Stimulated activated CD4-positive, alpha-beta T cell treated with anti-CD3 and anti-CD28 coated beads, TNF-alpha, amount 100 ng/mL, for 4 hours (primary cell): Measurements from ENCODE around the gene SGCD.

Experiments used
- DNase-seq, 3 experiments: peaks; one replicate each; pipeline ENCODE4 v3.0.0-alpha.2; 2020; ENCODE audit warnings: low read depth in 3 of 3

SGCD gene

DNA sequence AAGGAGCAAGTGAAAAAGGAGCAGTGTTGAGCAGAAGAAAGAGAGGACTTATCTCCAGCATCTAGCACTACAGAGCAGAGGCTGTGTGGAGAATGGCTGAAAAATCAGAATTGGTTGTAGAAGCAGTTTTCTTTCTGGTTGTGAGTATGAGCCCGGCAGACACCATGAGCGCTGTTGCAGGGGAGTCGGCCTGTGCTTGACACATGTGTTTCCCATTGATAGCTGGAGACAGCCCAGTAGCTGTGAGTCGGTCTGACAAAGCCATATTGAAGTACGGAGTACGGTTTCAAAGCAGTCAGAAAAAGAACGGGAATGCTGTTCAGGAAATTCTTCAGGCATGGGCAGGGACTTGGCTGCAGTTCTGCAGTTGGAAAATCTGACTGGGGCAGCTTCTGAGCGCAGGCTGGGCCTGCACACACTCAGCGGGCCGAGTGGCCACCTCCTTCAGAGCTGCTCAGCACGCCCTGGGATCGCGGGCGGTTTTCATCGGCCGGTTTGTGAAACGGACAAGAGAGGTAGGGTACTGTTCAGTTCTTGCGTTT is at the start of gene SGCD:
TSS of gene SGCD (plus strand) at position 447 of the 542 bp plus-strand sequence.
- DNase-seq, result no peak

DNA sequence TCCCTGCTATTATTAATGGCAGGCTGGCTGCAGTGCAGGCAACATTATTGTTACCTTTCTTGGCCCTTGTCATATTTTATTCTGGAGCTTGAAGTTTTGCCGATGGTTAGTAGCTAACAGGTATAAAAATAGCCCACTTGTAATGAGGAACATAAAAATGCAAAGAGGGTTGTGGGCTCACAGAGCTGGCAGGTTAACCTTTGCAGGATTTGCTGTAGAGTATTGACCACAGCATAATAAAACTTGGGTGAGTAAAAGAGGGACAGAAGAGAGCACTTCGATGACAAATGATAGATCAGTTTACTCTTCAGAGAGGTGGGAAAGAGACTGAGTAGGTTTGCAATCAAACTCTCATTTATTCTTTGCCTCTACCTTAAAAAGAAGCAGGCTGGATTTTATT is 49.7 kb upstream of the SGCD start:
- no peak for DNase-seq

DNA sequence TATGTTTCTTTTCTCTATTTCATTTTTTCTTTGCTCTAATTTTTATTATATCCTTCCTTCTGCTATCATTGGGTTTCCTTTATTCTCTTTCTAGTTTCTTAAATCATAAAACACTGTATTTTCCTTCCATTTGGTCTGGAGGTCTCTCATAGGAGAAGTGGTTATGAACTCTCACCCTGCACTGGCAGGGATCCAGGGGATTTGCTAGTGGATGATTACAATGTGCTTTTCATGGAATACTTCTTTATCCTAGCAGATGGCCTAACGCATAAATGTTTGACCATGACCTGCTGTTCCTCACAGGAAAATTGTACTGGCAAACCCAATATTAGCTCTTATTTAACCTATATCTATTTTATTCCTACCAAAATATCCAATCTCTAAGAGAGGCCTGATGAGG is 31.5 kb upstream of the SGCD start:
- DNase-seq, result no peak

DNA sequence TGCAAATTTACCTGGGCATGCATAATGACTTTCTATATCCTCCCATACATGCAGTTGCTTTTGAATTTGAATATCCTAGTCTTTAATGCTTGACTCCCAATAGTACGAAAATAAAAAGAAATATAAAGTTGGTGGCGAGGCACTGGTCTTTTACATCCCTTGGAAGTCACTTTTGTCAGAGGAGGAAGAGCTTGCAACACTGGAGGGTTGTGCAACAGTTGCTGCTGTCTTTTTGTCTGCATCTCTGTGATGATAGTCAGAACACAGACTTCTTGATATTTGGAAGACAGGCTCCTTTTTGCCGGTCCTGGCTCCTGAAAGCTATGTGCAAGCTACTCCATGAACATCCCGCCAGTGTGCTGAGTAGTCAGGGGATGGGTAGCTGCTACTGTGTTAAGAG is 16.8 kb upstream of the SGCD start:
- DNase-seq, result no peak

DNA sequence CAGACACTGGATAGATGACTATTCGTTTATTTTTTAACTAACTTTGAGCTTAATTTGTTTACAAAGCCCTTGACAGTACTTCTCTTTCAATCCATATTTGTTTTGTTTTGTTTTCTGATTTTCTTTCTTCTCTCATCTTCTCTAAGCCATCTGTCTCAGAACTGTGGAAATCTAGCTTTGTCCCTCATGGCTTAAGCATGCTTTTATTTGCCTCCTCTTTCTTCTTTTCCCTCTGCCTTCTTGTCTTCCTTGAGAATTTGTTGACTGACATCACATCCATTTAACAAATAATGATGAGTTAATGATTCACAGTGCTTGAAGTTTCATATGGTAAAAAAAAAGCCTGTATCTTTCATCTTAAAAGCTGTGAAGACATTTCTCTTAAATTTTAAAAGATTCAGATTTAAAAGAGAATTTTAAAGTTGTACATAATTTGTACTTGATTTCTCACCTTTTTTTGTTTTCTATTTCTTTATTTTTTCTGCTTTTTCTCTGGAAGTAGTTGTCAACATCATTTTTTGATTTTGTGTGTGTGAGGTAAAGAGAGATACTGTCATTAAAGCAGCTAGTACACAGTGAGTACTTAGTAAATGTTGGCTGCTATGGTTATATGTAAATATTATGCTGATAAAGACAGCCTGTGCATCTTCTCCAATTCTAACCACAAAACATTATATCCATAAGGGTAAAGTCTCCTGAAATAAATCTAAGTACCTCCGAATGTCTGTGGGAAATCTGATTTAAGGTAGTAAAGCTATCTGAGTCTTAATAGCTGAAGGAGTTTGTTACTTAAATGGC is 13.9 kb upstream of the SGCD start:
- DNase-seq, result no peak

DNA sequence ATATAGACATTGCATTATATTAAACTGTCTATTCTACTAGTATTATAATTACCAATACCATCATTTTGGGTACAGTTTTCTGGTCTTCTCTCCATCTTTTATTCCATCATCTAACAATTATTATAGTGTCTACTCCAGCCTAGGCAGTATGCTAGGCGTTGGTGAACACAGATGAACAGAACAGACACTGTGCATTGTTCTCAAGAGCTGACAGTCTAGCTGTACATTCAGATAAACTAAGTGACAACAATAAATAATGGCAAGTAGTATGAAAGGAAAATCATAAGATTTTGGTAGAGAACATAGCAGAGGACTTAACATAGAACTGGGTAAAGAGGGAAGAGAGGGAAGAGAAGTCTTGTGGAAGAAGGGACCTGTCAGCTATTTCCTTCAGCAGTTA is 12.5 kb upstream of the SGCD start:
- no peak for DNase-seq

DNA sequence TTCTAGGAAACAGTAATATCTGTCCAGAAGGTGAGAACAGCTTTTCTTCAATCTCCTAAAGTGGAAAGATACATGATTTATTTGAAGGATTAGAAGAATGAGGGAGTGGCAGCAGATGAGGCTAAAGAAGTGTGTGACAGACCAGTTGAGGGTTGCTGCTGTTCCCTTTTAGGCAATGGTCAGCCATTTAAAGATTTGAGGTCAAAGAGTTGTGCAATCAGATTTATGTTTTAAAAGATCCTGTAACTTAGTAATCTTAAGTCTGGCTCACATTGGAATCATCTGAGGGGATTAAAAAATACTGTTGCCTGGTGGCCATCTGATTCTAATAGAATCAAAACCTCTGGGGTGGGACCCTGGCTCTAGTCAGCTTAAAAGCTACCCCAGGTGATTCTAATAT is 4.3 kb upstream of the SGCD start:
- no peak for DNase-seq

DNA sequence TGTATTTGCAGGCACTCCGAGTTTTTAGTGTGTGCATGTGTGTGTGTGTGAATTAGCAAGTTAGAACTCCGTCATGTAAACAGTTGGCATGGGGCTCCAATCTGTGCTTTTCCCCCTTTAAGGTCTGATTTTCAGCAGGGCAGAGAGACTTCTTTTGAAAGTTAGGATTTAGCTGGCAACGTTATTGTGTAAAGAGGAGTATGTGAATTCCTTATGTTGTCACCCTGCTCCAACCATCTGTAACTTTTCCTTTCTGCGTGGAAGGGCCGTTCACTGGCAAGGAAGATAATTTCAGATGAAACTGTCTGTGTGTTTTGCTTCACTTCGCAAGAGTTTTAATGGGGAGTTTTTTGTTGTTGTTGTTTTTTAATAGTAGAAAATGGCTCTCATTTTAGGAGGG is 332 bp downstream of the SGCD start:
- DNase-seq, result no peak

DNA sequence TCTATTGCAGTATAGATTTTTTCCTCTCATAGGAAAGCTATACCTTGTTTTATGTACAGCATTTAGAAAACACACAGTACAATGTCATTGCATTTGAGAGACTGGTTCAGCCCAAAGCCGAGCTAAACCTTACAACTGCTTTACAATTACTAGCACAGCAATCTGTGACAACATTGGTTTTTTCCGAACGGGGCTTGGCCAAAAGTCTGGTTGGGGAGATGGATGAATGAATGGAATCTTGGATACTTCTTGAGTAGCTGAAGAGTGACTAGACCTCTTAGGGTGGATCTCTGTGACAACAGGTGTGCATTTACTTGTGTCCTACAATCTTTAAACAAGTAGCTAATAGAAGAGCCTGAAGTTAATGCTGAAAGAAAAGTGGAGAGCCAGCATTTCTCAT is 1.2 kb downstream of the SGCD start:
- DNase-seq, result no peak

DNA sequence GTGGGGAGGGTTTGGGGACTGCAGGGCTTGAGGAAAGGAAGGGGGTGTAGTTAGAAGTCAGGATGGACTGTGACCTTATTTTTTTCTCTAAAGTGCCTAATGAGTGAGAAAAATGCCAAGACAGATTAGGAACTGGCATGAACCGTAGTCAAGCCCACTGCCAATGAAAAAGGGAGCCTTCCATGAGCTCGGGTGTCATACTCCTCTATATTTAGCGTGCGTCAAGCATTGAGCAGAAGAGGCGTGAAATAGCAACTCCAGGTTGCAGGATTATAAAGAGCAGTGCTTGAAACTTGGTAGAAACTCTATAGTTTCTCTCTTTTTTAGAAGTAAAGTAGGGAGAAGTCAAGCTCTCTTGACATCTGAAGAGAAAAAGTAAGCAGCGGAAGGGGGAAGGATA is 1.8 kb downstream of the SGCD start:
- DNase-seq, result no peak

DNA sequence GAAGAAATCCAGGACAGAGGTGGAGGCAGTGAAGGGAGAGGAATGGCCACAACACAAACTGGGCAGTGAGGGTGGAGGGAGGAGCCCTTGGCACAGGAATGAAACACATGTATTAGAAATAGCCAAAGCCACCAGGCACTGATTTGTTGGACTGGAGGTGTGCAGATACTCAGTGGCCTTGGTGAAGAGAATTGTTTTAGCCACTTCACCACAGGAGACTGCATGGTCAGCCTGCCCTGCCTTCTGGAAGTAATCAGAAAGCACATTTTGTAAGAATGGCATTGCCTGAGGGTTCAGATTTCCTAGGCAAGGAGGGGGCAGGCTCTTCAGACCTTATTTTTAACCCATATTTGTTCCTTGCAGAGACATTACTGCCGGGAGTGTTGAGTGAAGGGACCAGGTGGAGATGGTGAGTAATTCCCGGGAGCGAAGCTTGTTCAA is 2.2 kb downstream of the SGCD start:
- no peak for DNase-seq

DNA sequence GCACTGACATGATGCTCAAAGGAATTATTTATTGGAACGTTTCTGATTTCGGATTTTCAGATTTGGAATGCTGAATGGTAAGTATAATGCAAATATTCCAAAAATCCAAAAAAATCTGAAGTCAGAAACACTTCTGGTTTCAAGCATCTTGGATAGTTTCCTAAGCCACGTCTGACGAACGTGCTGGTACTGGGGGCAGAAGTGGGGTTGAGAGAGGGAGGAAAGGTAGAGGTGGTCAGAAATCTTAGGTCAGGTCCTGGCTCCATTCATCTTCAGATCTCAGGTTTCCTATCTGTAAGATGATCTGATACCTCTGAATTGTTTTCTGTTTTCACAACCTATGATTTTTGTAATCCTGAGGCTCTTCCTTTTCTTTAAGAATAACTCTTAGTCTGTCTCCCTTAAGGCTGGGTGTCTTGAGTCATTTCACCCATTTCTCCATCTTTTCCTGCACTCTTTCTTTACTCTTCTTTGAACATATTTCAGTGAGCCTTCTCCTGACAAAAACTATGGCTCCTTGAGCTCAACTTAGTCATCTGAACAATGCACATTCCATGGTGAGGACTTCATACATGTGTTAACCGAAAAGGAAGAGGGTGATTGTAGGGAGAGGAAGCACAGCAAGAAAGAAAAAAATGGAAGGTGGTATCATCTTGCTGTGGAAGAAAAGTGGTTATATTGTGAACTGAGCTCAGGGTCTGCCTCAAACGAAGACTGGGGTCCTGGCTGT is 3.3 kb downstream of the SGCD start:
- no peak for DNase-seq

DNA sequence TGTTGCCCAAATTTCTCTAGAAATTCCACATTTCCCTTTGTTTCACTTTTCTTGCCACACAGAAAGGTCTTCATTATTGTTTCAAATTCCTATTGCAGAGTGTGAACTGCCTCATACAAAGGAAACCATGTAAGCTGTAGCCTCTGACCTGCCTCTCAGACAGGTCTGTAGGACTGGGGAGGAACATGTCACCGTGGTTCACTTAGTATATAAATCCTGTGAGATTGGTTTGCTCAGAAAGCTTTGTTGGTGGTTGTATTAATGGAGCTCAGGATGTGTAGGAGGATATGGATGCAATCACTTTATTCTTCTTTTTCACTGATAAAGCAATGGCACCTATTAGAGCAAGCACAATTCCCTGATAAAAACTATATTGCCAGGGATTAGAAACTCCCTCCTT is 4.2 kb downstream of the SGCD start:
- DNase-seq, result no peak

DNA sequence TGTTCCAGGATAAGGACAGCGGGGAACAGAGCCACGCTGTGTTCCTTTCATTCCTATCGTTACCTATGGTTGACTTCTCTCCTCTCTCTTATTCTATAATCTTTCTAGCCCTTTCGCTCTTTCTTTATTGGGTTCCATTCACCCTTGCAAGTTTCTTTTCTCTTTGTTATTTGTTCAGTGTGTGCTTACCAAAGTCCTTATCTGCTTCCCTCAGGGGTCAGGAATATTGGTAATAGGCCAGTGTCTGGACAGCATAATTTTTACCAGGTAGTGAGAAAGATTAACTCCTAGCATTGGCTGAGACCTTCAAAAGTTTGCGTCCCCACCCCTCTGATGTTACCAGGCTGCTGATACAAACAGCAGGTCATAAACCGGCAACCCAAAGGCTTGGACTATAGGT is 4.9 kb downstream of the SGCD start:
- DNase-seq, result no peak

DNA sequence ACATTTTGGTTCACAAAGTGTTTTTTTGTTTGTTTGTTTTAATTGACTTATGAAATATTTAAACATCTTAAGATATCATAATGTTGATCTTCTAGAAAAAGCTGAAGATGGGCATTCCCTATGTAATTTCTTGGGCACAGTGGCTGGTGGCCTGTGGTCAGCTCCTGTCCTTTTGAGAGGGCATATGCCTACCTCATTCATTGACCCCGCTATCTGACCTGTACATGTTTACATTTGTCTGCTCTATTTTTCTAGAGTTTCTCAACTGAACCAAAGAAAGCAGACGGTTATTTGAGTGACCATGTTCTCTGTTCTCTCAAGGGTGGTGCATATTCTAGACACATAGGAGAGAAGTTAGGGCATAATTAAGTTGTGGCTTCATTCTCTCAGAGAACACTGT is 5.3 kb downstream of the SGCD start:
- no peak for DNase-seq

DNA sequence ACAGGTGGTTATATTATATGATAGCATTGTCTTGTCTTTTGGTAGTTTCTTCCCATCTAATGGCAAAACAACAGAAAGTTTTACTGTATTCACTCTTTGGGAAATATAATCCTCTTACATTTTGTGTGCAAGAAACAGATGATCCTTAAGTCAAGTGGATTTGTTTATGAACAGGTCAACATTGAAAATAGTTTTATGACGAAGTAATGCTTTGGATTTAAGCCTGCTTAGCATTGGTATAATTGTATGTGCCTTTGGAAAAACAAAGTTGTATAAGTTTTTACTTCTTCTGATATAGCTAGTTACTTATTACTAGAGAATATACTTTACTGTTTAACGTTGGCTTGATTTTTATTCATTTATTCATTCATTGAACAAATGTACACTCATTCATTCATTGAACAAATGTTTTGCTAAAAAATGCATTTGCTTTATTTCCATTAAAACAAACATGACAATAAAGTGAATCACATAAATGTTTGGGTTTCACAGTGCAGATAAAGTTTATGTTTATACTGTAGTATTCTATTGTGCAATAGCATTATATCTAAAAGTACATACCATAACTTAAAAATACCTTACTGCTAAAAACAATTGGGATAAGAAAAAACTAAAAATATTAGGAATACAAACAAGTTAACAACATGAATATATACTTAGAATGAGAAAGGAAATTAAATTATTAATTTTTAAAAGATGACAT is 12.3 kb downstream of the SGCD start:
- DNase-seq, result no peak

DNA sequence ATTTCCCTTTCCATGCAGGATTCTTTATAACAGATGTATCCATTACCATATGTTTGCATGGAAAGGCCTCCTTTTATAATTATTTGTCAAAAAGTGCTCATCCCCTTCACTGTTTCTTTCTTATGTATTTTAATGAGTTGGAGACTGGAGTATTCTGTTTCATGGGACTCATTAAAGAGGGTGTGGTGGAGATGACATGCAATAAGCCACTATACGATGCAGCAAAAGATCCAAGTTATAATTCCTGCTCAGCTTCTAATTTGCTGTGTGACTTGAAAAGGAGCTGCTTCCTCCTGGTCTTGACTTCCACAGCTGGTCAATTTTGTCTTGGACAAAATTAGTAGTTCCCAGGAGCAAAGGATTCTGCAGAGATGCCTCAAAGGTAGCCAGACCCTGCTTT is 13.9 kb downstream of the SGCD start:
- no peak for DNase-seq

DNA sequence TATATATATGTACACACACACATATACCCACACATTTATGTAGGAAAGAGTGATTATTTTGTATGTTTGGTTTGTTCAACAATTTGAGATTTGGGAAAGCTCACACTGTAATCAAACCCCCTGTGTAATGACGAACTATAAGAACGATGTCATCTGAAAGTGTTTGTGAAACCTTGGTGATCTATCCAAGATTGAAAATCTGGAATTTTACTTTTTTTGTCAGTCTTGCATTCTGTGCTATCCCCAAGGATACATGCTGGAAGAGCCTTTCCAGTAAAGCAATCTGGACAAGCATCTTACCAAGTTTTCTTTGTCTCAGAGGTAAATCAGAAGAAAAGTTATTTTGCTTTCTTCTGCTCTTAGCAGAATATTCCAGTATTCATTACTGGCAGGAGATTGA is 23.3 kb downstream of the SGCD start:
- DNase-seq, result no peak

DNA sequence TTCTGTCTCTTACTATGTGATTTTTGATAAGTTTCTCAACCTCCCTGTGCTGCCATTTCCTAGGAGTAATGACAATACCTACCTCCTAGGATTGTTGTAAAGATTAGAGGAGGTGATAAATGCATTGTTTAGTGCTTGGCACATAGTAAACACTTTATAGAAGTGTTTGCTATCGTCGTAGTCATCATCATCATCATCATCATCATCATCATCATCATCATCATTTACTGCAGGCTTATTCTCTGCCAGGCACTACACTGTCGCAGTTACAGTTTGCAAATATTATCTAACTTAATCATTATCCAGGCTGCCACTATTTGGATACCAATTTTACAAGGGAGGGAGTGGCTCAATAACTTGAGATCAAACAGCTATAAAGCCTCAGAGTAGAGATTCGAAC is 24.5 kb downstream of the SGCD start:
- DNase-seq, result no peak

DNA sequence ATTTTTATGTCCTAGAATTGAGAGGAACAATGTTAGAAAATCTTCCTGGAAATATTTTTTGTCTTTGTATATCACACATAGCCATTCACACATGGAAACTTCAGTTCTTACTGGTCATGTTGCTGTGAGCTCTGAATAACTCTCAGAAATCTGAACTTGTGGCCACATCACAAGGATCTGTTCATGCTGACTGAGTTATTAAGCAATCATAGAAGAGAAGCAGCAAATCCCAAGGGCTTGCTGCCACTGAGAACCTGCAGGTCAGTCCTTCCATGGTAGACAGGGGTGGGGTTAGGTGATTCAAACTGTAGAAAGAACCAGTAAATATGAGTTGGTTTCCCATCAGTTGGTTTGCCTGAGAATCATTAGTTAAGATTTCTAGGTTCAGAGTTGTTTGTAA is 27.6 kb downstream of the SGCD start:
- DNase-seq, result no peak

DNA sequence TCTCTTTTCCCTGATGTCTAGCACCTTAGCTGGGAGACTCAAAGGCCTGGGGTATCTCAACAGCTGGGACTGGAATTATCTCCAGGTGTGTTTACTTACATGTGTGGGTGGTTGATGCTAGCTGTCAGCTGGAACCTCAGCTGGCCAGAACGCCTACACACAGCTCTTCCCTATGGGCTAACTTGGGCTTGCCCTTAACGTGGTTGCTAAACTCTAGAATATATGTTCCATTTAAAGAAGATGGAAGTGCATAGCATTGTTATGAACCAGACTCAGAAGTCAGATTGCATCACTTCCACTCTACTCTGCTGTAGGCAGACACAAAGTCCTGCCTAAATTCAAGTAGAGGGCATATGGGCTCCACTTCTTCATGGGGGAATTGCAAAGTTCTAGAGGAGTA is 29.3 kb downstream of the SGCD start:
- no peak for DNase-seq

DNA sequence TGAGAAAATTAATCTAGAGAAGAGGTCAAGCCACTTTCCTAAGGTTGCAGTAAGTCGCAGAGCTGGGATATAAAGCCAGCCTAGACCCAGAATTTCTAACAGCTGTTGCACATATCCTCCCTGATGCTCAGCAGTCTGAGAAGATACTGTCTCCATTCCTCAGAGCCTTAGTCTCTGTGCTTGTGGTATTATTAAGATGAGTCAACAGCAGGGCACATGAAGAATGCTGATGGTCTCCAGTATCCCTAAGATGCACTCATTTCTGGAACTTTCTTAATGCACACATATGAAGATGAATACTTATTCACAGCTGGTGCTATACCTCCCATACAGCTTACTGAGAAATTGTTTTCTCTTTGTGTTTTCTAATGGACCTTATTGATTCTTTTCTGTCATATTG is 32.5 kb downstream of the SGCD start:
- DNase-seq, result no peak
